Tibial artery (tissue), 4 donors: ENCODE results near the gene CYP39A1.

Source experiments
- DNase-seq, 2 donors: peaks; one replicate each; pipeline ENCODE4 v3.0.0-alpha.2; 2019
- H3K27ac ChIP-seq, 2 donors: fragments of 200-600 bp; sonication (generic) in 1 of 2; 1 replicate in 1 of 2; 2 replicates in 1 of 2; pipeline ENCODE4 v1.5.1; 2018 to 2019; ENCODE audit warnings: mild to moderate bottlenecking in 1 of 2
- H3K27me3 ChIP-seq, 2 donors: fragments of 200-600 bp; sonication (generic) in 1 of 2; one replicate each; pipeline versions ENCODE4 v1.5.1 to v1.6.0; 2016 to 2019
- H3K36me3 ChIP-seq, 3 donors: fragments of 200-600 bp; sonication (generic) in 2 of 3; one replicate each; pipeline ENCODE4 v1.5.1; 2016 to 2019; ENCODE audit warnings: mild to moderate bottlenecking in 2 of 3
- H3K4me1 ChIP-seq, 4 donors: fragments of 200-600 bp; sonication (generic) in 2 of 4; 1 replicate in 3 of 4; 2 replicates in 1 of 4; pipeline ENCODE4 v1.5.1; 2016 to 2019
- H3K4me3 ChIP-seq, 2 donors: fragments of 200-600 bp; sonication (generic) in 1 of 2; 1 replicate in 1 of 2; 2 replicates in 1 of 2; pipeline ENCODE4 v1.5.1; 2018 to 2019; ENCODE audit warnings: mild to moderate bottlenecking in 2 of 2
- H3K9me3 ChIP-seq, 3 donors: fragments of 200-600 bp; sonication (generic) in 1 of 3; one replicate each; pipeline ENCODE4 v1.5.1; 2016 to 2019
- intact Hi-C: fragments of 100-400 bp; cut with DNase I; formaldehyde crosslinking; loops from one replicate; pipeline ENCODE4 v1.15.0; 2023; ENCODE audit warnings: low total_unique reads
- TF ChIP-seq, protein P1 (sequence below), 2 experiments: fragments of 200-600 bp in 1 of 2; fragments of 450-650 bp in 1 of 2; IDR thresholded peaks; one replicate each; pipeline ENCODE4 v1.5.1; 2017 to 2019; ENCODE audit warnings: antibody characterized with exemption in 2 of 2, mild to moderate bottlenecking in 1 of 2, moderate library complexity in 1 of 2

CYP39A1 gene

DNA sequence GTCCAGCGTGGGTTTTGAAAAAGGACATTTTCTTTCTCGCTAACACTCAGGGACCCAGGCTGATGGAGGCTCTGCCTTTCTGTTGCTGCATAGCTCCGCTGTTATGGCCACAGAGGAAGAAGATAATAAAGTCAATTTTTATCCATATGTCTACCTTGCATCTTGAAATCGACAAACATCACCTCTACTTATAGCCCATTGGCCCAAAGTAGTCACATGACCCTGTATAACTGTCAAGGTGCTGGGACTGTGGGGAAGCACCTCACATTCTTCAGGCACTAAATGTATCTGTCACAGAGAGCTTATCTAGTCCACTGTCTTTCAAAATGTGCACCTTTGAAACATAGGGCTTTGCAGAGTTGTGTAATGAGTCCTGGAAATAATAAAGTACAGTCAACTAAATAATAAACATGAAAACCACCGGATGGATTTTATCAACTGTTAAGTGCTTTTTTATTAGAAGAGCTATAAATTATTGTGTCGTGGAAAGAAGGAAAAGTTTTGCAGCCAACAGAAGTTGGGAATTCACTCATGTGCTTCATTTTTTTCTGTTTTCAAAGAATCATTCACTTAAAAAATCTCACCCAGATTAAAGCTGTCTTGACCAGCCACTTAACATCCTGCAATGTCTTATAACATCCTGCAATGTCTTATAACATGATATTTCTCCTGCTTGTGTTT, 113.7 kb downstream of the CYP39A1 start:
- H3K4me3 ChIP-seq: no peak overlapping the region
- no peaks in the 10 kb centered on the region for H3K4me1 ChIP-seq
- TF ChIP-seq, protein P1, sequence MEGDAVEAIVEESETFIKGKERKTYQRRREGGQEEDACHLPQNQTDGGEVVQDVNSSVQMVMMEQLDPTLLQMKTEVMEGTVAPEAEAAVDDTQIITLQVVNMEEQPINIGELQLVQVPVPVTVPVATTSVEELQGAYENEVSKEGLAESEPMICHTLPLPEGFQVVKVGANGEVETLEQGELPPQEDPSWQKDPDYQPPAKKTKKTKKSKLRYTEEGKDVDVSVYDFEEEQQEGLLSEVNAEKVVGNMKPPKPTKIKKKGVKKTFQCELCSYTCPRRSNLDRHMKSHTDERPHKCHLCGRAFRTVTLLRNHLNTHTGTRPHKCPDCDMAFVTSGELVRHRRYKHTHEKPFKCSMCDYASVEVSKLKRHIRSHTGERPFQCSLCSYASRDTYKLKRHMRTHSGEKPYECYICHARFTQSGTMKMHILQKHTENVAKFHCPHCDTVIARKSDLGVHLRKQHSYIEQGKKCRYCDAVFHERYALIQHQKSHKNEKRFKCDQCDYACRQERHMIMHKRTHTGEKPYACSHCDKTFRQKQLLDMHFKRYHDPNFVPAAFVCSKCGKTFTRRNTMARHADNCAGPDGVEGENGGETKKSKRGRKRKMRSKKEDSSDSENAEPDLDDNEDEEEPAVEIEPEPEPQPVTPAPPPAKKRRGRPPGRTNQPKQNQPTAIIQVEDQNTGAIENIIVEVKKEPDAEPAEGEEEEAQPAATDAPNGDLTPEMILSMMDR (IDR thresholded peaks at IDR 0.05): no peak
- no peak overlapping the region for H3K27ac ChIP-seq
- no peaks in the 10 kb centered on the region for H3K27me3 ChIP-seq
- intact Hi-C loops: no loop called here
- no peaks in the 10 kb centered on the region for H3K36me3 ChIP-seq
- DNase-seq: no peak
- no peaks in the 10 kb centered on the region for H3K9me3 ChIP-seq

DNA sequence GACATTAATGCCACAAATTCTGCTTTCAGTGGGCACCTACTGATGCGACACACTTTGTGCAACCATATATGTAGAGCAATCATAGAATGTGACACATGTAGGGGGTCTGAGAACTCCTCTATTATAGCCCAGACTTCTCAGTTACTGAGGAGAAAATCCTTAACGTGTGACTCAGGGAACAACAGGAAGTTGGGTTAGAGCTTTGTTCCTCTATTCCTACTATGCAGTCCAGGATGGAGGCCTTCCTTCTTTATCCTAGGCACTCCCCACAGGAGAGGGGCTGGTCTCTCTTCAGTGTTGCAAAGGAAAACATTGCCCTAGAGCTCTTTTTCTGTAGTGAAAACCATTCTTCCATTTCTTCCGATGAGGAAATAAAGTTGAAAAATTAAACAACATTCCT, 121.7 kb downstream of the CYP39A1 start:
- intact Hi-C loops: no loop called here
- TF ChIP-seq, protein P1 (IDR thresholded peaks at IDR 0.05): no peak

DNA sequence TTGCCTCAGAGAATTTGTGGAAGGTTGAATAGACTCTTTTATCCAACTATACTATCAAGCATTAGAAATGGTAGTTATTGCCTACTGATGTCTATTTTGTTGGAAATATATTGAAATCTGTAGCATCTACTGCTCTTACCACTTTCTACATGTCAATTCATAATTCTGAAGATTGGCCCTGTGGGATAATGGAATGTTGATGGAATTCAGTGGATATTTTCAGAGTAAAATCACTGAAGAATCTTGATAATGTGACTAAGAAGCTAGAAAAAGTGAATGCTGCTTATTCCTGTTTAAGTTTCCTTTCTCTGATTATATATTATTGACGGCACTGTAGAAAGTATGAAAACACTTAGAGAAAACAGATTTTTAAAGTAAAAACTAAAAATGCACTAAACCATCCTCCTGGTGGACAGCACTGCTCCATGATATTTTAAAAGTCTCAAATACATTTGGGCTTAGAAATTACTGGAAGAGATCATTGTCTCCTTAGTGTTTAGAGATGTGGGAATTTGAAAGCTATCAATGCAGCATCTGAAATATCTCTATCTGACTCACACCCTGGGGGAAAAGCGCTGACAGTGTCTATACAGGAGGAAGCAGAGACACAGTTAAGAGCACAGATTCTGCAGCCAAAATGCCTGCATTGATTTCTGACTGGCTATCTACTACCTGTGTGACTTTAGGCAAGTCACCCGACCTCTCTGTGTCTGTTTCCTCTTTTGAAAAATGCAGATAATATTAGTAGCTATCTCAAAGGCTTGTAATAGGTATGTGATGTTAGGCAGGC, 123.5 kb downstream of the CYP39A1 start:
- Histone ChIP-seq H3K27ac (peak overlapping the region; percentile 46 to 54), H3K4me3 (no peak overlapping the region), H3K4me1 (peaks cover 0 to 60% (median 26%) of the 10 kb centered on the region in 4 donors), H3K36me3 (no peaks in the 10 kb centered on the region), H3K27me3 (no peaks in the 10 kb centered on the region), H3K9me3 (no peaks in the 10 kb centered on the region)
- TF ChIP-seq, protein P1 (IDR thresholded peaks at IDR 0.05): no peak
- intact Hi-C loops: no loop called here
- no peak for DNase-seq

More for the DNA sequence above, 121.7 kb downstream of the CYP39A1 start:
- no peaks in the 10 kb centered on the region for H3K27me3 ChIP-seq
- H3K36me3 ChIP-seq: no peaks in the 10 kb centered on the region
- peaks cover 0 to 50% (median 26%) of the 10 kb centered on the region in 4 donors for H3K4me1 ChIP-seq
- no peaks in the 10 kb centered on the region for H3K9me3 ChIP-seq
- H3K27ac ChIP-seq: peak overlapping the region; percentile 46 to 54
- DNase-seq: no peak
- H3K4me3 ChIP-seq: no peak overlapping the region

DNA sequence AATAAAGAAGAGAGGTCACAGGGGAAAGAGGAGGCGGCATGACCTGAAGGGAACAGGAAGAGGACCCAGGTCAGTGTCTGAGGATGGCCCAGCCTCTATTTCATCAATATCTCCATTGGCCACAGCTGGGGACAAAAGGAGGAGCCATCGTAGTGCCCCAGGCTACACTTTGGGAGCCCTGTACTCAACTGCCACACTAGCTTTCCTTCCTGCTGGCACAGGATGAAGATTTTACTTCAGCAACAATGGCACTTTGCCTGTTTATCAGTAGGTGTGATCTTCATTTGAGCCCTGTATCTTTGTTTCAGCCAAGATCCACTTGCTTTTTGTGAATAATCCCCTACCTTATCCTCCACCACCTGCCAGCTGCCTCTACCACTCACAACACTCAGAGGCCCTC, 126.0 kb downstream of the CYP39A1 start:
- H3K27me3 ChIP-seq: no peaks in the 10 kb centered on the region
- no peaks in the 10 kb centered on the region for H3K9me3 ChIP-seq
- intact Hi-C loops: no loop called here
- DNase-seq: no peak
- no peak overlapping the region for H3K4me3 ChIP-seq
- no peaks in the 10 kb centered on the region for H3K36me3 ChIP-seq
- TF ChIP-seq, protein P1 (IDR thresholded peaks at IDR 0.05): no peak
- H3K27ac ChIP-seq: peak overlapping the region in 1 of 2 donors; percentile 18
- H3K4me1 ChIP-seq: peaks cover 0 to 73% (median 30%) of the 10 kb centered on the region in 4 donors

DNA sequence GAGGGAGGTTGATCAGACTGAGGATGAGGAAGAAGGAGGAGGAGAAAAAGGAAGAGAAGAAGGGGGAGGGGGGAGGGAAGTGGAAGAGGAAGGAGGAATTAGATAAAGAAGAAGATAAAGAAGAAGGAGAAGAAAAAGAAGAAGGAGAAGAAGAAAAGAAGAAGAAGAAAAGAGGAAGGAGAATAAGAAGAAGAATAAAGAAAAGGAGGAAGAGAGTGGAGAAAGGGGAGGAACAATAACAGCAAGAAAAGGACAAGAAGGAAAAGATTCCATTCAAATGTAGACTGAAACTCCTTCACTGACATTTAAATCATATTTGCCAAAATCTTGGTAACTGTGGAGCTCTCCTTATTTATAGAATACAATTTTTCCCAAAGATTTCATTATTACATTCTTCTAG, 127.0 kb downstream of the CYP39A1 start:
- Histone ChIP-seq H3K27me3 (no peaks in the 10 kb centered on the region), H3K27ac (peak overlapping the region in 1 of 2 donors; percentile 18), H3K36me3 (no peaks in the 10 kb centered on the region), H3K4me3 (no peak overlapping the region), H3K4me1 (peaks cover 0 to 75% (median 31%) of the 10 kb centered on the region in 4 donors), H3K9me3 (no peaks in the 10 kb centered on the region)
- no peak for DNase-seq
- TF ChIP-seq, protein P1 (IDR thresholded peaks at IDR 0.05): no peak
- intact Hi-C loops: no loop called here
